HG03432 (cell line): ENCODE results near the gene ADAM8.

Source experiments
- ATAC-seq: cut with Tn5 transposase; IDR thresholded peaks from one replicate; pipeline ENCODE4 v1.9.1; 2021; ENCODE audit warnings: mild to moderate bottlenecking, moderate library complexity; ENCODE audit not compliant: unreplicated experiment

The ADAM8 gene

GRCh38 chr10:133252223-133252552 lies 24.5 kb downstream of the ADAM8 start:
- no peak for ATAC-seq

- no peak for ATAC-seq
Measured at GRCh38 chr10:133251388-133252222, 25.1 kb downstream of the ADAM8 start.

DNA sequence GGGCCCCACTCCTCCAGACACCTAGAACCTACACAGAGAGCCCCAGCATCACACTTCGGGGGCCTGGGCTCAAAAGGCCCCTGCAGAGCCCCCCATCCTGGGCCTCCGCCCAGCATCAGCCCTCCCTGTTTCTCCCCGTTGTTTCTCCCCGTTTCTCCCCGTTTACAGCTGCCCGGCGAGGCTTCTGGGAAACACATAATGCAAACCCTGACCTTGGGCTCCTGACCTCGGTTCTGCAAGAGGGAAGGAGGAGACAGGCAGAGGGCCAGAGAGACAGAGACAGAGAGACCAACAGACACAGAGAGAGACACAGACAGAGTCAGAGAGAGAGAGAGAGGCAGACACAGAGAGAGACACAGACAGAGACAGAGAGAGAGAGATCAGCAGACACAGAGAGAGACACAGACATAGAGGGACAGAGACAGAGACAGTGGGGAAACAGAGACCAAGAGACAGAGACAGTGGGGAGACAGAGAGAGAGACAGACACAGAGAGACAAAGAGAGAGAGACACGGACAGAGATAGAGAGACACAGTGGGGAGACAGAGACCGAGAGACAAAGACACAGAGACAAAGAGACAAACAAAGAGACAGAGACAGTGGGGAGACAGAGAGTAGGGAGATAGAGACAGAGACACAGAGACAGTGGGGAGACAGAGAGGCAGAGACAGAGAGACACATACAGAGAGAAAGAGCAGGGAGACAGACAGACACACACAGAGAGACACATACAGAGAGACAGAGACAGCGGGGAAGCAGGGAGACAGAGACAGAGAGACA lies 26.5 kb downstream of the ADAM8 start:
- no peak for ATAC-seq

DNA sequence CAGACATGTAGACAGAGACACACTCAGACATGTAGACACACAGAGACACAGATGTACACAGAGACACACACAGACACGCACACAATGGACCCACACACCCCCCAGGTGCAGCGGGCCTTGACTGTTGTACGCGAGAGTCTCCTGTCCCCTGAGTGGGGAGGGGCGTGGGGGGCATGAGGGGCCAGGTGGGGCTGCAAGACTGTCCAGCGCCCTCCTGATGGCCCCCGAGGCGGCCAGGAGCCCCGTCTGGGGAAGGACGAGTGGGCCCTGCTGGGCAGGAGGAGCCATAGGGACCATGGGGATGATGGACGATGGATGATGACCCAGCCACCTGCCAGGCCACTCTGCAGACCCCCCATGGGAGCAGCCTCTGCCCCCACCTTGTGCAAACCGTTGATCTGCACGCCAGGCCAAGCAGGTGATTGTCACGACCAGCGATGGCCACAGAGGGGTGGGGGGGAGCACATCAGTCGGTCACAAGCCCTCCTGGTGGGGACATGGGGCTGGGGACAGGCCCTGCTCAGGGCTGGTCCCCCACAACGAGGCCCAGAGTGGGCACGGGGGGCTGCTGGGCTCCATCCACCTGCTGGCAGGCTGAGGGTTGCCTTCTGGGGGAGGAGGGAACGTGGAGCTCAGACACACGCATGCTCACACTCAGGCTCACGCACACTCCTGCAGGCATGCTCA lies 27.4 kb downstream of the ADAM8 start:
- no peak for ATAC-seq

- no peak for ATAC-seq
Measured at GRCh38 chr10:133248334-133248715, 28.3 kb downstream of the ADAM8 start.

DNA sequence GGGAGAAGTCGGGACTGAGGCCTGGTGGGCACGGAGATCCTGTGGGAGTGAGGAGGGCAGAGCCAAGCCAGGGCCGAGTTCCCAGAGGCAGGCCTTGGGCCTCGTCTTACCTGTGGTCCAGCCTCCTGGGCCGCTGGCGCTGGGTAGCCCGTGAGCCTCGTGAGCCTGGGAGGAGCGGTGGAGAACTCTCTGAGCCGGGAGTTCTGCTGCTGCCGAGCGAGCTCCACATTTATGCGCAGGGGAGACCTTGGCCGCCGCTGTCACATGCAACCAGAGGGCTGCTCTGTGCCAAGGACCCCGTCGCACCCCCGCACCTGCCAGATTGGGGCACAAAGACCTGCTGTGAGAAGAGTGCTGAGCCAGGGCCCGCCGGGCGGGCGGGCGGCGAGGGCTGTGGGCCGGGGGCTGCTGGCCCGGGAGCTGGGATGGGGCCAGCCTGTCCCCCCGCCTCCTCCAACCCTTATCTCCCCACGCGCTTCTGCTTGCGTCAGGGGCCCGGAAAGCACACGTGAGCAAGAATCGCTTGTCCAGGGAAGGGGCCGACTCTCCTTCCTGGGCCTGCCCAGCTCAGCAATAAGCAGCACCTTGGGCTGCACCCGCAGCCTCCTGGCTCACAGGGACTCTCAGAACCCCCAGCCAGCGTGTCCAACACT lies 28.9 kb downstream of the ADAM8 start:
- ATAC-seq = no peak

- ATAC-seq = no peak
Measured at GRCh38 chr10:133246236-133246626, 30.4 kb downstream of the ADAM8 start.

DNA sequence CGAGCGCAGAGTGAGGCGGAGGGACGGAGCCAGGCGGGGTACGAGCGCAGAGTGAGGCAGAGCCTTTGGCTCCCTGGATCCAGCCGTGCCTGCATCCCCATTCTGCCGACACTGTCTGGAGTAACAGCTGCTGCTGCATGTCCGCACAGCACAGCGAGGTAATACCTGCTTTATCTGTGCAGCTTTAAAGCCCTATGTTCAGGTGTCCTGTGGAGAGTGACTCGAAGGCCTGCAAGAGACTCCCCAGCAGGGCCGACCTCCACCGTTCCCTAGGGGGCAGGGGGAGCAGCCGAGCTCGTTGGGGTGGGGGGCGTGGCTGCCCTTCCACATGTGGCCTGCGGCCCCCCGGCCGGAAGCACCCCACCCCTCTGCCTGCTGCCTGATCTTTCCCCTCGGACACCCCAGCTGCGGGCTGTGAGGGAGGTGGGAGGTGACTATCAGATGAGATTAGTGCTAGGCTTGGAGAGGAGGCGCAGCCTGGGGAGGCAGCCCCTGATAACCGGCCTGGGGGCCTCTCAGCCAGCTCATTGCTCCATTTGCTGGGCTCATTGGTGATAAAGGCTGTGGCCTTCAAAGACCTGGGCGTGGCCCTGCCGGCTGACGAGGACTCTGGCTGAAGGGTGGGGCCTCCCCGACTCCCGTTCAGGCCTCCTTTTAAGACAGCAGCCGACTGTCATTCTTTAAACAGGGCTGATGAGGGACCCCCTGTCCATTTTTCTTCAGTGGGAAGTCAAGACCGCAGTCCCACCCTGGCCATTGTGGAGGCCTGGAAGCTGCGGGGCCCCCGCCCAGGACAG lies 31.0 kb downstream of the ADAM8 start:
- ATAC-seq = no peak

GRCh38 chr10:133243593-133243992 lies 33.1 kb downstream of the ADAM8 start:
- no peak for ATAC-seq

- no peak for ATAC-seq
Measured at GRCh38 chr10:133242611-133243356, 33.9 kb downstream of the ADAM8 start.

GRCh38 chr10:133241501-133242205 lies 35.0 kb downstream of the ADAM8 start:
- peak; percentile 50 for ATAC-seq

DNA sequence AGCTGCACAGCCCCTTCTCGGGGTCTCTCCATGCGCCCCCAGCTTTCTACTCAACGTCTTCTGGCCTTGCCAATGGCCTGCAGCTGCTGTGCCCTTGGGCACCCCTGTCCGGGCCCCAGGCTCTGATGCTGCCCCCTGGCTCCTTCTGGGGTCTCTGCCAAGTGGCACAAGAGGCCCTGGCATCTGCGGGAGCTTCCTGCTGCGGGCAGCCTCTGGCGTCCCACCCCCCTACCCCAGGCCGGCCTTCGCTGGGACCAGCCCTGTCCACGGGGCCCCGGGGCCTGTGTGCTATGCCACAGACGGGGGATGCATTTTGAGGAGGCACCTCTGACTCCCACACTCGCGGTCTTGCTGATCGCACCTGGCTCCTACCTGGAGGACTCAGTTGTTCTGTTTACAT lies 36.7 kb downstream of the ADAM8 start:
- ATAC-seq = no peak

GRCh38 chr10:133238466-133238804 lies 38.2 kb downstream of the ADAM8 start:
- no peak for ATAC-seq

GRCh38 chr10:133237588-133238465 lies 38.8 kb downstream of the ADAM8 start, which contains the start of gene VENTX:
Gene VENTX, plus strand, starts transcription at chr10:133237855. Its CDS starts 60 bp downstream, at chr10:133237915.
- ATAC-seq = no peak

DNA sequence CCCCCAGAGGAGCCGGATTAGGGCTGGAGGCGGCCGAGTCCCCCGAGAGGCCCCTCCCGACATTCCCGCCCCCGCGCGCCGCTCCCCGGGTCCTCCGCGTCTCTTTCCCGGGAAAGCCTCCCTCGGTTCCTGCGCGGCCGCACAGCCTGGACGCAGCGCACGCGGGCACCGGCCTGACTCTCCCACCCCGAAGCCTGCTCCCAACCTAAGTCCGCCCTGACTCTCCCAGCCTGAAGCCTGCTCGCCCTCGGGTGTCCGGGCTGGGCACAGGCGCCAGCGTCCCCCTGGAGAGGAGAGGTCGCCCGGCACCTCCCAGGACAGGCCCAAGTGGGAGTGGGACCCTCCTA lies 39.5 kb downstream of the ADAM8 start:
- ATAC-seq = no peak

- ATAC-seq = no peak
Measured at GRCh38 chr10:133236401-133237240, 40.0 kb downstream of the ADAM8 start.

DNA sequence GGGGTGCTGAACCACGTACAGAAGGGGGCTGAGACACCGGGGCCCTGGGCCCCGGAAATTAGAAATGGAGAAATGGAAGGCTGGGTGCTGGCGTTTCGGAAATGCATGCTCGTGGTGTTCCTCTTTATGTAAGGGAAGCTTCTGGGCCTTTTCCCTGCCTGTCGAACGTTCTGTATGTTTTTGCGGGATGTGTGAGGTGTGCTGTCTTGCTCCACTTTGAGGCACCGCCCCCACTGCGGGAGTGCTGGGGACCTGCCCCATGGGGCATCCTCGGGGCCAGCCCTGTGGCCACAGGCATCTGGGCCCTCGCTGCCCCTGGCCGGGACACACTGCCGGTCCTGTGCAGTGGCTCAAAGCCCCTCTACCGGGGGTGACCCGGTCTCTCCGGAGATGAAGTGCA lies 40.7 kb downstream of the ADAM8 start:
- ATAC-seq = no peak
